ES-I3 (cell line): ENCODE results near the gene SERPINA3.

Experiments
- H3K36me3 ChIP-seq: 2 replicates; pipeline ENCODE4 v1.6.1; 2013; ENCODE audit warnings: mild to moderate bottlenecking, low read length, control low read depth, moderate library complexity; ENCODE audit not compliant: insufficient read depth
- H3K4me1 ChIP-seq: 2 replicates; pipeline ENCODE4 v1.6.1; 2013; ENCODE audit warnings: mild to moderate bottlenecking, control low read depth, low read length; ENCODE audit not compliant: insufficient read depth
- H3K9ac ChIP-seq: 2 replicates; pipeline ENCODE4 v1.6.1; 2013; ENCODE audit warnings: low read depth, mild to moderate bottlenecking, low read length, moderate library complexity
- H3K9me3 ChIP-seq: 2 replicates; pipeline ENCODE4 v1.6.1; 2013; ENCODE audit warnings: mild to moderate bottlenecking, low read length, moderate library complexity; ENCODE audit not compliant: control insufficient read depth, insufficient read depth

The SERPINA3 gene

DNA sequence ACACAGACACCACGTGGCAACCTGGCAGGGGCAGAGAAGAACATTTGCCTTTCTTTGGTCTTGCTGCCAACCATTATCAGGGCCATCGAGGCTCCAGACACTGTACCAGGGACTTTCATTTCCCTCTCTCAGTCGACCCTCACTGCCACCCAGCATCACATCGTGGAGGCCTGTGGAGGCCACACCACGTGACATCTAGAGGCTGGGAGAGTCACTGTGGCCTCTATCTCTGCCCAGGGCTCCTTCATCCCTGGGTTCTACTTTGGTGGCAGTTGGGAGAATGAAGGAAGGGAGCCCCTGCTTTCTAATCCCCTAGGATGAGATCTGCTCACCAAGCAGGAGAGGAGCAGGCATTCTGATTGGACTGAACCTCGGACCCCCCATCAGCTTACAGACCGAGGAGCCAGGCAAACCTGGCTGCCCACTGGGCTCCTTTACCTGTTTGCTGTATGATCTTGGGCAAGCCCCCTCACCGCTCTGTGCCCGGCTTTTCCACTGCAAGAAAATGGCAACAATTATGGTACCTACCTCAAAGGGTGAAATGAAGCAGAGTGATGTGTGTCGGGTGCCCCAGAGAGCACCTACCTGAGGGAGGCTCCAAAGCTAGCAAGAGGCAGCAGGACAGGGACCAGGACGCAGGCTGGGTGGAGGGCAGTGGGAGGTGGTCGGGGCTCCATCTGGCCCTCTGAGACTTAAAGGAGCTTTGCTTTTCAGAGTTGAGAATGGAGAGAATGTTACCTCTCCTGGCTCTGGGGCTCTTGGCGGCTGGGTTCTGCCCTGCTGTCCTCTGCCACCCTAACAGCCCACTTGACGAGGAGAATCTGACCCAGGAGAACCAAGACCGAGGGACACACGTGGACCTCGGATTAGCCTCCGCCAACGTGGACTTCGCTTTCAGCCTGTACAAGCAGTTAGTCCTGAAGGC, 1.8 kb downstream of the SERPINA3 start:
- no peak overlapping the region for H3K9ac ChIP-seq
- peaks cover 3% of the 10 kb centered on the region; the same call in 1 of the 2 replicates for H3K4me1 ChIP-seq
- H3K9me3 ChIP-seq = peaks cover 10% of the 10 kb centered on the region; the same call in 1 of the 2 replicates
- H3K36me3 ChIP-seq = no peaks in the 10 kb centered on the region

GRCh38 chr14:94614802-94615201, 2.6 kb downstream of the SERPINA3 start:
- Histone ChIP-seq H3K9me3 (peaks cover 10% of the 10 kb centered on the region; the same call in 1 of the 2 replicates), H3K4me1 (peaks cover 3% of the 10 kb centered on the region; the same call in 1 of the 2 replicates), H3K9ac (no peak overlapping the region), H3K36me3 (no peaks in the 10 kb centered on the region)

GRCh38 chr14:94615254-94615653, 3.1 kb downstream of the SERPINA3 start:
- H3K36me3 ChIP-seq = no peaks in the 10 kb centered on the region
- H3K9me3 ChIP-seq = peaks cover 10% of the 10 kb centered on the region; the same call in 1 of the 2 replicates
- H3K9ac ChIP-seq = no peak overlapping the region
- H3K4me1 ChIP-seq = peaks cover 3% of the 10 kb centered on the region; the same call in 1 of the 2 replicates

DNA sequence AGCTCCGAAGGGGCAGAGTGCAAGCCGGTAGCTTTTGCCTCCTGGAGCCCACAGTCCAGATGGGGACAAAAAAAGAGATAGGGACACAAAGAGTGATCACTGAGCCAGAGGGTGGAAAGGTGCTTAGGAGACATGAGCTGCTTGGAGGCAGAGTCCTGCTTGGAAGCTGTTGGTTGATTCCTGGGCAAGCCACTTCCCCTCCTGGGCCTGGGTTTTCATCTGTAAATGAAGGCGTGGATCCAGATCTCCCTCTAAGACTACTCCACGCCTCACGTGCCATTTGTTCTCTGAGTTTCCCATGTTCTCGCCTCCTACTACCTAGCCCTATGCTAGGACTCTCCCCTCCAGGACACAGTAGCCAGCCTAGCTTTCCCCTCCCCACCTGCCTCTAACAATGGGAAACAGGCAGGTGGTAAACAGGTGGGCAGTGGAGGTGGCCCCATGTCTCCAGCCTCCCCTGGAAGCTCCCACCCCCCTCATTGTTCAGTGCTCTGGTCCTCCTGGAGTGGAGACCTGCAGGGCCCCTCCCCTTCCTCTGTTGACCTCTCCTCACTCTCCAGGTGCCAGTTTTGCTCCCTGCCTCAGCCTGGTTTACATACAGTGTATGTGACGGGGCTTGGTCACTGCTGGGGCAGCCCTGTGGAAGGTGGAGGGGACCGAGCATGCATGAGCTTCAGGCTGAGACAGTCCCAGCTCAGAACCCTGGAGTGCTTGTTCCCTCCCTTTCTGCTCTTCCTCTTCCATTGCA, 3.8 kb downstream of the SERPINA3 start:
- no peaks in the 10 kb centered on the region for H3K36me3 ChIP-seq
- peaks cover 10% of the 10 kb centered on the region; the same call in 1 of the 2 replicates for H3K9me3 ChIP-seq
- peaks cover 3% of the 10 kb centered on the region; the same call in 1 of the 2 replicates for H3K4me1 ChIP-seq
- no peak overlapping the region for H3K9ac ChIP-seq

GRCh38 chr14:94617366-94617941, 5.3 kb downstream of the SERPINA3 start:
- Histone ChIP-seq H3K4me1 (peaks cover under 1% of the 10 kb centered on the region; the same call in 1 of the 2 replicates), H3K36me3 (no peaks in the 10 kb centered on the region), H3K9ac (no peak overlapping the region), H3K9me3 (peaks cover 10% of the 10 kb centered on the region; the same call in 1 of the 2 replicates)

DNA sequence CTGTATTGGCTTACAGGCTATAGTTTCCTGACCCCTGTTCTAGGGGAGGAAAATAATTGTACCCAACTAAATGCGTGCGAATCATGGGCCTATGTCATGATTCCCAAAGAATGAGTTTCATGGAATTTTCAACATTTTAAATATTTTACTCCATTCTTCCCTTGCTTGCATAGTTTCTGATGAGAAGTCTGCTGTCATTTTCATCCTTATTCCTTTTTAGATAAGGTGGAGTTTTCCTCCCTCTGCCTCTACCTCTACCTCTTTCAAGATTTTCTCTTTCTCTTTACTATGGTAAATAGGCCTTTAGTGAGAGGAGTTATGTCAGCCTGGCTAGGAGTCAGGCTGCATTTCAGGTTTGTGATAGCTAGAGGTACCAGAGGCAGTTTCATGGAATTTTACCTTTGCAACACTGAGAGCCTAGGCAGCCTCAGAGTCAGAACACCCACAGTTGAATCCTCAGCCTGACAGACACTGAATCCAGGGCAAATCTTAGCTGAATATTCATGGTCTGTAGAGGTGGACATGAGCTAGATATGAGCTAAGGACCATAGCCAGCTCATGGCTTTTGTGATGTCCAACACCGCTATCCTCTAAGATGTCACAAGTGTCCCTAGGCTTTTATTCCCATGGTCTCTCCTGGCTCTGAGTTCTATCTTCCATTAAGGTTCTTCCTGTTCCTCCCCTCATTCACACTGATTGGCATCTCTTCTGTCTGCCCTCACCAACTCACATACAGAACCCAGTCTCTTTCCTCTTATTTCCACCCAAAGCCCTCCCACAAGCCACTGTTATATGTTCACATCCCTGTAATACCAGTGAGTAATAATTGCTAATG, 6.0 kb downstream of the SERPINA3 start:
- Histone ChIP-seq H3K4me1 (no peaks in the 10 kb centered on the region), H3K9me3 (peaks cover 10% of the 10 kb centered on the region; the same call in 1 of the 2 replicates), H3K36me3 (no peaks in the 10 kb centered on the region), H3K9ac (no peak overlapping the region)

DNA sequence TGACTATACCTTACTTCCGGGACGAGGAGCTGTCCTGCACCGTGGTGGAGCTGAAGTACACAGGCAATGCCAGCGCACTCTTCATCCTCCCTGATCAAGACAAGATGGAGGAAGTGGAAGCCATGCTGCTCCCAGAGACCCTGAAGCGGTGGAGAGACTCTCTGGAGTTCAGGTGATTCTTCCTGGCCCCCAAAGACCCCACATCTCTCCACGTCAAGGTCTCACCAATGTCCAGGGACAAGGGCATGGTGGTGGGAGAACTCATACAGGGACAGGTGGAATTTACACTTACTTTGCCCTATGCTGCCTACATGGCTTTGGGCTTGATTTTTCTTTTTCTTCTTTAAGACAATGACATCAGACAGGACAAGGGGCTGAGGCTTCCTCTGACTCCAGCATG, 7.1 kb downstream of the SERPINA3 start:
- H3K36me3 ChIP-seq = no peaks in the 10 kb centered on the region
- peaks cover 10% of the 10 kb centered on the region; the same call in 1 of the 2 replicates for H3K9me3 ChIP-seq
- H3K9ac ChIP-seq = no peak overlapping the region
- no peaks in the 10 kb centered on the region for H3K4me1 ChIP-seq

- H3K9ac ChIP-seq = no peak overlapping the region
- peaks cover 10% of the 10 kb centered on the region; the same call in 1 of the 2 replicates for H3K9me3 ChIP-seq
- no peaks in the 10 kb centered on the region for H3K36me3 ChIP-seq
- H3K4me1 ChIP-seq = no peaks in the 10 kb centered on the region
Observed at GRCh38 chr14:94620597-94620996, 8.4 kb downstream of the SERPINA3 start.

DNA sequence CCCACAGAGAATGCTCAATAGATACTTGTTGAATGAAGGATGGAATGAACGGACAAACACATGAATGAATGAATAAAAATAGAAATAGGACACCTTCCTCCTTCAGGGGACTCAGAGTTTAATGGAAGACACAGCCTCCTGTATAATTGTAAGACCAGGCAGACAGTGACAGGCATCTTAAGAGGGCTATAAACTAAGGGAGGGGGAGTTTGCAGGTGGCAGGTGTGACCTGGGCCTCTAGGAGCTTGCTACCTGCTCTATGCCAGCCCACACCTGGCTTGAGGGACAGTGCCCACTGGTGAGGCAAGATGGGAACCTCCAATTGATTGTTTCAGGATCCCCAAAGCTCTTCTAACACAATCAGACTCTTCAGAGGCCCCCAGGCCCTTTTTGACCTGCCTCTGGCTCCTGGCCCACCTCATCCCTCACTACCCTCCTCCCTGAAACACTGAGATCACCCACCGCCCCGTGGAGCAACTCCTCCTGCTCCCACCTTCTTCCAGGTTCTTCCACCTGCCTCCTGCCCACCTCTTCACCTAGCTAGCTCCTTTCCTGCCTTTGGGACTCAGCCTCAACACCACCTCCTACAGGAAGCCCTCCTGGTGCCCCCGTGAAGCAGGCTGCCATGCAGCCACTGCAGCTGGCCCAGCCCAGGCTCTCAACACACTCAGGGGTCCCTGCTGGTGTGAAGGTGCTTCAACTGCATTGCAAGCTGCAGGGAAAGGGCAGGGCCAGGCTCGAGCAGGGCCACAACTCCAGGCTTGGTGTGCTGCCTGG, 9.4 kb downstream of the SERPINA3 start:
- Histone ChIP-seq H3K4me1 (no peaks in the 10 kb centered on the region), H3K9ac (no peak overlapping the region), H3K36me3 (no peaks in the 10 kb centered on the region), H3K9me3 (peaks cover 10% of the 10 kb centered on the region; the same call in 1 of the 2 replicates)

- H3K9me3 ChIP-seq = peaks cover 3% of the 10 kb centered on the region; the same call in 1 of the 2 replicates
Observed at GRCh38 chr14:94622653-94623421, 10.6 kb downstream of the SERPINA3 start.

GRCh38 chr14:94623422-94623809, 11.2 kb downstream of the SERPINA3 start:
- Histone ChIP-seq H3K9me3 (peaks cover 3% of the 10 kb centered on the region; the same call in 1 of the 2 replicates), H3K9ac (no peak overlapping the region), H3K4me1 (no peaks in the 10 kb centered on the region), H3K36me3 (no peaks in the 10 kb centered on the region)

More at GRCh38 chr14:94622653-94623421, 10.6 kb downstream of the SERPINA3 start:
- H3K4me1 ChIP-seq = no peaks in the 10 kb centered on the region
- no peak overlapping the region for H3K9ac ChIP-seq
- no peaks in the 10 kb centered on the region for H3K36me3 ChIP-seq

- H3K9ac ChIP-seq = no peak overlapping the region
- H3K4me1 ChIP-seq = no peaks in the 10 kb centered on the region
- H3K36me3 ChIP-seq = no peaks in the 10 kb centered on the region
- no peaks in the 10 kb centered on the region; the same call in 1 of the 2 replicates for H3K9me3 ChIP-seq
Observed at GRCh38 chr14:94623856-94624499, 11.8 kb downstream of the SERPINA3 start.
